ENCODE data around the gene R3HDML. TPM values are rescaled to one million over a fixed set of nuclear protein-coding genes. Genes with fewer than 3 reads are reported as not detected.

R3HDML gene
- total and polyA plus RNA-seq, 10 of the 15 experiments (the other 5 are each of a cell fraction or from before 2014, with no cell fraction given) = not detected

- ATAC-seq (no peak), FAIRE-seq (no peak), DNase-seq (ENCODE audit: low read depth, low spot score) (no peak)
- in situ Hi-C loops (cut with MboI) = no loop called here
- no peak overlapping the region for H3K4me3 ChIP-seq
- SMC1A ChIA-PET (ENCODE audit: uncharacterized antibody, unreplicated experiment) = no interaction called here
- no peaks in the 10 kb centered on the region for H4K20me1 ChIP-seq (ENCODE audit: control insufficient read depth, insufficient read depth)
- H3K36me3 ChIP-seq (ENCODE audit: control insufficient read depth in 2 of 2, insufficient read depth in 2 of 2, low read length in 1 of 2) = no peaks in the 10 kb centered on the region
- BruUV-seq (replicated peaks) = no TSS peak
- POLR2A ChIA-PET = no interaction called here
- 30% methylated on average over 9 of the region's 9 CpGs for WGBS (ENCODE audit: insufficient coverage, insufficient replicate concordance, low lambda C conversion rate, missing lambda C conversion rate)
- H2AFZ ChIP-seq (ENCODE audit: control insufficient read depth, low read depth, low read length) = no peak overlapping the region
- H3K79me2 ChIP-seq (ENCODE audit: control insufficient read depth, insufficient read depth, low read length) = no peaks in the 10 kb centered on the region
- intact Hi-C loops (cut with micrococcal nuclease; ENCODE audit: unreplicated experiment) = no loop called here
- H3K9me3 ChIP-seq (replicated peaks; ENCODE audit: control insufficient read depth, insufficient read depth, low read length) = no peaks in the 10 kb centered on the region
- H3K4me1 ChIP-seq (ENCODE audit: control insufficient read depth, insufficient read depth, low read length) = no peaks in the 10 kb centered on the region
- RAD21 ChIA-PET (ENCODE audit: unreplicated experiment) = no interaction called here
- CTCF ChIA-PET = interaction anchor here (0.6 to 2.1 kb wide), 3 partner anchors 16 to 290 kb away, joined by 3 to 4 read pairs (median 3); no protein-coding TSS in a partner anchor
- TF ChIP-seq LARP7 (IDR thresholded peaks at IDR 0.05) (no peak), NR2C2 (IDR thresholded peaks at IDR 0.05; ENCODE audit: borderline replicate concordance, control insufficient read depth, insufficient read length, low read depth) (no peak), NFYA (IDR thresholded peaks at IDR 0.05; ENCODE audit: borderline replicate concordance, low read depth, low read length) (no peak), IRF4 (IDR thresholded peaks at IDR 0.05; ENCODE audit: low read depth, low read length) (no peak), STAT3 (IDR thresholded peaks at IDR 0.05; ENCODE audit: low read depth, low read length) (no peak), ZNF592 (IDR thresholded peaks at IDR 0.05) (no peak), E2F4 (IDR thresholded peaks at IDR 0.05; ENCODE audit: low read depth, low read length) (no peak), E4F1 (IDR thresholded peaks at IDR 0.05; ENCODE audit: borderline replicate concordance, partially characterized antibody) (no peak)
- no peak overlapping the region for H3K9ac ChIP-seq (ENCODE audit: control insufficient read depth, insufficient read depth, low read length)
- H3K27ac ChIP-seq (ENCODE audit: control insufficient read depth, insufficient read depth) = no peak overlapping the region
- H3K27me3 ChIP-seq (replicated peaks in 1 of 2; ENCODE audit: control insufficient read depth in 2 of 2, insufficient read depth in 2 of 2, low read length in 1 of 2) = peaks cover 1 to 8% of the 10 kb centered on the region in 2 experiments; a peak in 3 of 4 replicates
- no peak overlapping the region for H3K4me2 ChIP-seq (ENCODE audit: control insufficient read depth, insufficient read depth)
Observed at GRCh38 chr20:44393608-44394451, 57.0 kb downstream of the R3HDML start.
